Raji (cell line): ENCODE data around the gene PLGRKT.

Experiments used
- POLR2A ChIP-seq: IDR thresholded peaks from 2 replicates; pipeline ENCODE4 v1.6.1; 2011; ENCODE audit warnings: low read depth, low read length, control low read depth; ENCODE audit not compliant: insufficient read depth

Gene PLGRKT

GRCh38 chr9:5408596-5408995 is 29.1 kb downstream of the PLGRKT start:
- no peak for TF ChIP-seq POLR2A

- TF ChIP-seq POLR2A = no peak
These were observed 35.5 kb downstream of the PLGRKT start for GRCh38 chr9:5402217-5402616.

DNA sequence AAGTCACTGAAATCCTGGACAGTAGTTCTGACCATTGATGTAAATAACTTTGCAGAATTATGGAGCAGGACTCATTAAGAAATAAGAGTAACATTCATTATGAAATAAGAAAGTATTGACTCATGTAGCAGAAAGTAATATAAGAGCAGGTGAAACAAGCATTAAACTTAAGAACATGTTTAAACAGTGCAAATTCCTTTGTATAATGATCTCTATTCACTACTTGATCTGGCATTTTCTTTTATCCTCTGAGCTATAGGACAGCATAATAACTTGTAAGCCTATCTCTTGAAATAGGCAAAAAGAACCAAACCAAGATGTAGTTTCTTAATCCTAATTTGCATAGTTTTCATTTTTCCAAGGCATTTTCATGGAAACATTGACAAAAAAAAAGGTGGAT is 42.3 kb downstream of the PLGRKT start:
- no peak for TF ChIP-seq POLR2A

DNA sequence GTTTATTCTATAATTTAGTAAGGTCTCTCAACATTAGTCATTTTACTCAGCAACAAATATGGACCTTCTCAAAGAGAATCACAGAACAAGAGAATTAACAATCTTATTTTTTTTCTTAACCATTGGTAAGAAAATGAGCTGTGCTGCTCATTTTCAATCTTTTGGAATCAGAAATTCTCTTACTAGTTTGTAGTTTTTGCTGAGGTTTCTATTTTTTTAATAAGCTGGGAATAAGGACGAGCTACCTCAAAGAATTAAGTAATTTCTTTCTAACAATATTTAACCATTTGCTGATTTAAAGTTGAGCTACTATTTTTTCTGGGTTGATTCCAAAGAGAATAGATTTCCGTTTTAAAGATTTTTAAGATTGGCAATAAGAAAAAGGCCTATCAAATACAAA is 44.2 kb downstream of the PLGRKT start:
- TF ChIP-seq POLR2A = no peak

- TF ChIP-seq POLR2A = no peak
These were observed 45.4 kb downstream of the PLGRKT start for GRCh38 chr9:5392285-5392684.

GRCh38 chr9:5389109-5389732 is 48.5 kb downstream of the PLGRKT start:
- no peak for TF ChIP-seq POLR2A

- no peak for TF ChIP-seq POLR2A
These were observed 49.5 kb downstream of the PLGRKT start for GRCh38 chr9:5388026-5388819.

- TF ChIP-seq POLR2A = no peak
These were observed 53.3 kb downstream of the PLGRKT start for GRCh38 chr9:5384436-5384835.

DNA sequence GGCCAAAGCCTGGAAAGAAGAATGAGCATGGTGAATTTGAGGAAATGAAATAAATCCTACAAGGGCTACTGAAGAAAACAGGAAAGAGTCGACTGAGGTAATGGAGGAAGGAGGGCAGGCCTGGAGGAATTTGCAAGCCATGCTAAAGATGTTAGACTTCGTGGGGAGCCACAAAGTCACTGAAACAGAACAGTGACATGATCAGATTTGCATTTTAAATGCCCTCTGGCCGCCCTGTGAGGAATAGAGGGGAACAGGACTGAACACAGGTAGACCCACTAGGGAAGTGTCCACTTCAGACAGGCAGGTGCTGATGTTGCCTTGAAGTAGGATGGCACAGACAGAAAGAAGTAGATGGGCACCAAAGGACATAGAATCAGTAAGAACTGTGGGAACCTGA is 55.2 kb downstream of the PLGRKT start:
- no peak for TF ChIP-seq POLR2A

DNA sequence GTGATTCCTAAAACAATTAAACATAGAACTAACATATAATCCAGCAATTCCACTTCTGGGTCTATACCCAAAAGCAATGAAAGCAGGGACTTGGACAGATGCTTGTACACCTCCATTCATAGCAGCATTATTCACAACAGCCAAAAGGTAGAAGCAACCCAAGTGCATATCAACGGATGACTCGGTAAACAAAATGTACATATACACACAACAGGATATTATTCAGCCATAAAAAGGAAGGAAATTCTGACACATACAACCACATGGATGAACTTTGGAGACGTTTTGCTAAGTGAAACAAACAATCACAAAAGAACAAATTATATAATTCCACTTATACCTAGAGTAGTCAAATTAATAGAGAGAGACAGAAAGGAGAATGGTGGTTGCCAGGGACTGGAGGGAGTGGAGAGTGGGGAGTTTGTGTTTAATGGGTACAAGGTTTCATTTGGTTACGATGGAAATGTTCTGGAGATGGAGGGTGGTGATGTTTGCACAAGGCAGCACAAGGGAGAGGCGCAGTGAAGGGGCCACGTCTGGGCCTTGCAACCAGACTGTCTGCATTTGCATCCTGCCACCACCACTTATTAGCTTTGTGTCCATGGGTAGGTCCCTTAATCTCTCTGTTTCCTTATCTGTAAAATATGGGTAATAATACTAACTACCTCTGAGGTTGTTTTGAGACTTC is 61.8 kb downstream of the PLGRKT start:
- no peak for TF ChIP-seq POLR2A

DNA sequence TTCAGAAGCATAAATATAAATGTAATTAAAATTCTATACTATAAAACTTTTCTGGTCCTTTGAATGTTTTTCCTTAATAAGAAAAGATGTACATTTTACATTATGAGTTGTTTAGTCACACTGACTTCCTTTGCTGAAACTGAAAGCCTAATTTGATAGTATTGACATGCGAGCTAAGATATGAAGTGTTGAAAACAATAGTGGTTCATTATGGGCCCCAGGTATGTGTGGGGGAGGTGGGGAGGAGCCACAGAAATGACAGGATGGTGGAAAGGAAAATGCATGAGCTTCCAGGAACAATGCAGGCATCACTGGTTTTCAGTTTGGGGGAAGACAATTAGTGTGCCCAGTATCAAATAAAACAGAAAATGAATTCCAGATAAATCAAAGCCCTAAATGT is 62.6 kb downstream of the PLGRKT start:
- no peak for TF ChIP-seq POLR2A

GRCh38 chr9:5364294-5365024 is 73.3 kb downstream of the PLGRKT start:
- TF ChIP-seq POLR2A = no peak

DNA sequence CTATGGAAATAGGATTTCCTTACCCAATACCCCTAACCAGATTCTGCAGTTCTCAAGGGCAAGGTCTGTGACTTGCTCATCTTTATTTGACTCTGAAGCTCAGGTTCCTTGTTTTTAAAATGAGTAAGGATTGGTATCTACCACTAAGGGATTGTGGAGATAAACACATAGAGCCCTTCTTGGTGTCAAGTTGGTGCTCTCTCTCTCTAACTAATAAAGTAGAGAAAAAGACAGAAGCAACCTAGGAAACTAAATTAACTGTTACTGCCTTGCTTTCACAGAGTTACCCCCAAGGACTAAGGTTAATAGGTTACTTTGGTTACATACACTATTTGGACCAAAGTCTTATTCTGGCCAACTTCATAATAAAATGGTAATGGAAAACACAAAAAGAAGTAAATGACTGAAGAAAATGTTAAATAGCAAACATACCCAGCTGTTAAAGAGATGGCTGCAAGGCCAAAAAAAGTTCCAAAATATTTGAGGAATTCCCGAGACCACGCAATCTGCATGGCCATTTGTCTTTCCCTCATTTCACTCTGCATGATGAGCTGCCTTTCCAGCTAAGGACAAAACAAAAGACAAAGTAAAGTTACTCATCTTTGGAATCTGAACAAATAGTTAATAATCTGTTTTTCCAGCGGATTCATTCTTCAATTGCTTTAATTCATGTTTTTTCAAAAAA is 76.3 kb downstream of the PLGRKT start:
- TF ChIP-seq POLR2A = no peak

DNA sequence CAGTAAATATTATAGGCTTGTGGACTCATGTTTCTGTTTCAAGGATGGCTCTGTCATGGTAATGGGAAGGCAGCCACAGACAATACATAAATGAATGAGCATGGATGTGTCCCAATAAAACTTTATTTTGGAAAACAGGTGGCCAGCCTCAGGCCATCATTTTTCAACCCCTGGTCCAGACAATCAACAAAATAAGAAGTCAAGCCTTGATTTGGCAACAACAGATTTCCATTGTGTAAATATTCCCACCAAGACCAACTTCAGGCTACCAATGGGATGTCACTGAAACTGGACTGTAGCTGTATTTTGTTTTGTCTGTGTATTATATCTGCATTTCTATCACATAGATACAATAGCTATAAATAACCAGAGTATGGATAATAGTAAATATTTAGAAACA is 77.4 kb downstream of the PLGRKT start:
- TF ChIP-seq POLR2A = no peak
